Duodenal mucosa (tissue), 2 donors: ENCODE data around the gene NCMAP.

Experiments used
- H3K27ac ChIP-seq: one replicate; pipeline ENCODE4 v1.7.0; 2013; ENCODE audit warnings: low read depth, low read length
- H3K27me3 ChIP-seq, 2 donors: one replicate each; pipeline ENCODE4 v1.7.0; 2013; ENCODE audit warnings: low read length in 2 of 2, control low read depth in 1 of 2; ENCODE audit not compliant: insufficient read depth in 2 of 2, control insufficient read depth in 1 of 2
- H3K36me3 ChIP-seq, 2 donors: one replicate each; pipeline ENCODE4 v1.7.0; 2013; ENCODE audit warnings: low read length in 2 of 2, control low read depth in 1 of 2; ENCODE audit not compliant: insufficient read depth in 2 of 2, control insufficient read depth in 1 of 2
- H3K4me1 ChIP-seq, 2 donors: one replicate each; pipeline ENCODE4 v1.7.0; 2013; ENCODE audit warnings: low read length in 2 of 2, control low read depth in 1 of 2; ENCODE audit not compliant: insufficient read depth in 2 of 2, control insufficient read depth in 1 of 2
- H3K4me3 ChIP-seq, 2 donors: one replicate each; pipeline ENCODE4 v1.7.0; 2013; ENCODE audit warnings: low read length in 2 of 2, low read depth in 1 of 2
- H3K9ac ChIP-seq, 2 donors: one replicate each; pipeline ENCODE4 v1.7.0; 2013; ENCODE audit warnings: low read length in 2 of 2, low read depth in 1 of 2
- H3K9me3 ChIP-seq, 2 donors: one replicate each; pipeline ENCODE4 v1.7.0; 2013; ENCODE audit warnings: low read length in 2 of 2, control low read depth in 1 of 2; ENCODE audit not compliant: control insufficient read depth in 1 of 2

The NCMAP gene

GRCh38 chr1:24641646-24642151, 85.8 kb downstream of the NCMAP start:
- Histone ChIP-seq H3K27ac (peak overlapping the region; percentile 66), H3K4me3 (peak overlapping the region; percentile 66 to 95), H3K27me3 (no peaks in the 10 kb centered on the region), H3K9me3 (no peaks in the 10 kb centered on the region), H3K9ac (peak overlapping the region; percentile 27 to 99), H3K36me3 (peaks cover 7 to 11% of the 10 kb centered on the region in 2 donors), H3K4me1 (peaks cover 26 to 27% of the 10 kb centered on the region in 2 donors)

GRCh38 chr1:24642481-24643362, 86.8 kb downstream of the NCMAP start, which contains the start of gene SRRM1:
Gene SRRM1 (plus strand): TSS chr1:24643302. CDS start chr1:24643327, 25 bp downstream.
- Histone ChIP-seq H3K4me3 (peak within 1 kb of the TSS; percentile 97 to 98), H3K27me3 (no peaks in the 10 kb centered on the region), H3K36me3 (peaks cover 18 to 21% of the 10 kb centered on the region in 2 donors), H3K9me3 (no peaks in the 10 kb centered on the region), H3K27ac (peak within 1 kb of the TSS; percentile 100), H3K4me1 (peaks cover 26 to 27% of the 10 kb centered on the region in 2 donors), H3K9ac (peak within 1 kb of the TSS; percentile 99 to 100)

- Histone ChIP-seq H3K27me3 (no peaks in the 10 kb centered on the region), H3K4me1 (peaks cover 26 to 27% of the 10 kb centered on the region in 2 donors), H3K9me3 (no peaks in the 10 kb centered on the region), H3K4me3 (peak overlapping the region; percentile 97 to 98), H3K36me3 (peaks cover 25 to 29% of the 10 kb centered on the region in 2 donors), H3K27ac (peak overlapping the region; percentile 100), H3K9ac (peak overlapping the region; percentile 91)
These were observed 87.6 kb downstream of the NCMAP start for GRCh38 chr1:24643363-24644099.

GRCh38 chr1:24644100-24644384, 88.2 kb downstream of the NCMAP start:
- H3K9me3 ChIP-seq = no peaks in the 10 kb centered on the region
- peaks cover 26 to 27% of the 10 kb centered on the region in 2 donors for H3K4me1 ChIP-seq
- H3K27me3 ChIP-seq = no peaks in the 10 kb centered on the region
- peaks cover 30 to 34% of the 10 kb centered on the region in 2 donors for H3K36me3 ChIP-seq
- peak overlapping the region; percentile 97 to 98 for H3K4me3 ChIP-seq
- peak overlapping the region; percentile 91 for H3K9ac ChIP-seq
- H3K27ac ChIP-seq = no peak overlapping the region

- H3K36me3 ChIP-seq = peaks cover 67 to 82% of the 10 kb centered on the region in 2 donors
- H3K9me3 ChIP-seq = no peaks in the 10 kb centered on the region
- H3K9ac ChIP-seq = no peak overlapping the region
- no peaks in the 10 kb centered on the region for H3K27me3 ChIP-seq
- H3K27ac ChIP-seq = no peak overlapping the region
- peaks cover 16 to 20% of the 10 kb centered on the region in 2 donors for H3K4me1 ChIP-seq
- H3K4me3 ChIP-seq = no peak overlapping the region
These were observed 93.0 kb downstream of the NCMAP start for GRCh38 chr1:24648919-24649318.

- H3K4me3 ChIP-seq = no peak overlapping the region
- H3K4me1 ChIP-seq = peaks cover 2 to 3% of the 10 kb centered on the region in 2 donors
- no peak overlapping the region for H3K27ac ChIP-seq
- no peak overlapping the region for H3K9ac ChIP-seq
- no peaks in the 10 kb centered on the region for H3K27me3 ChIP-seq
- peaks cover 86 to 98% of the 10 kb centered on the region in 2 donors for H3K36me3 ChIP-seq
- H3K9me3 ChIP-seq = no peaks in the 10 kb centered on the region
These were observed 96.5 kb downstream of the NCMAP start for GRCh38 chr1:24652382-24652781.

- Histone ChIP-seq H3K4me1 (peaks cover 4 to 8% of the 10 kb centered on the region in 2 donors), H3K27ac (no peak overlapping the region), H3K36me3 (peaks cover 75 to 95% of the 10 kb centered on the region in 2 donors), H3K4me3 (no peak overlapping the region), H3K27me3 (no peaks in the 10 kb centered on the region), H3K9me3 (no peaks in the 10 kb centered on the region), H3K9ac (no peak overlapping the region)
These were observed 98.1 kb downstream of the NCMAP start for GRCh38 chr1:24654010-24654409.

- H3K4me3 ChIP-seq = no peak overlapping the region
- H3K27me3 ChIP-seq = no peaks in the 10 kb centered on the region
- H3K9ac ChIP-seq = no peak overlapping the region
- peaks cover 60 to 93% of the 10 kb centered on the region in 2 donors for H3K36me3 ChIP-seq
- no peaks in the 10 kb centered on the region for H3K9me3 ChIP-seq
- H3K27ac ChIP-seq = no peak overlapping the region
- H3K4me1 ChIP-seq = peaks cover 4 to 8% of the 10 kb centered on the region in 2 donors
These were observed 100.2 kb downstream of the NCMAP start for GRCh38 chr1:24656046-24656445.

- Histone ChIP-seq H3K4me3 (no peak overlapping the region), H3K9ac (no peak overlapping the region), H3K27ac (no peak overlapping the region), H3K36me3 (peaks cover 52 to 94% of the 10 kb centered on the region in 2 donors), H3K9me3 (no peaks in the 10 kb centered on the region), H3K4me1 (peaks cover 4 to 8% of the 10 kb centered on the region in 2 donors), H3K27me3 (no peaks in the 10 kb centered on the region)
These were observed 101.9 kb downstream of the NCMAP start for GRCh38 chr1:24657781-24658180.
